C4-2B (cell line): ENCODE measurements around the gene FOXO4.

Experiments used
- H3K27ac ChIP-seq: fragments of 450-650 bp; 2 replicates; pipeline ENCODE4 v1.5.1; 2017
- CTCF ChIP-seq: fragments of 450-650 bp; conservative IDR thresholded peaks from 2 replicates; pipeline ENCODE4 v1.5.1; 2017; ENCODE audit warnings: mild to moderate bottlenecking
- ZFX ChIP-seq: fragments of 450-650 bp; IDR thresholded peaks from 2 replicates; pipeline ENCODE4 v1.6.1; 2017

Gene FOXO4

GRCh38 chrX:71143508-71143907 lies 47.9 kb downstream of the FOXO4 start:
- TF ChIP-seq ZFX (no peak), CTCF (no peak)
- H3K27ac ChIP-seq, result peak overlapping the region; percentile 8; the same call in 1 of the 2 replicates

- TF ChIP-seq ZFX, result no peak
- no peak for TF ChIP-seq CTCF
- H3K27ac ChIP-seq, result peak within 1 kb of the TSS; percentile 8; the same call in 1 of the 2 replicates
Observed at GRCh38 chrX:71144651-71145050, 49.0 kb downstream of the FOXO4 start, which contains the start of gene NLGN3. TSS of gene NLGN3 (plus strand) at chrX:71144841. CDS start at chrX:71147750, 2,909 bp downstream.

GRCh38 chrX:71147496-71148277 lies 52.0 kb downstream of the FOXO4 start:
- no peak overlapping the region for H3K27ac ChIP-seq
- TF ChIP-seq CTCF, result no peak

- no peak for TF ChIP-seq CTCF
- no peak for TF ChIP-seq ZFX
- H3K27ac ChIP-seq, result no peak overlapping the region
Observed at GRCh38 chrX:71148278-71148663, 52.6 kb downstream of the FOXO4 start.

GRCh38 chrX:71151366-71151765 lies 55.7 kb downstream of the FOXO4 start:
- H3K27ac ChIP-seq, result no peak overlapping the region
- TF ChIP-seq CTCF (no peak), ZFX (no peak)
